HG03064 (cell line): Measurements from ENCODE around the gene FABP7.

Experiments used
- ATAC-seq: cut with Tn5 transposase; IDR thresholded peaks from one replicate; pipeline ENCODE4 v1.9.1; 2021; ENCODE audit warnings: low read depth; ENCODE audit not compliant: unreplicated experiment

The FABP7 gene

GRCh38 chr6:122792766-122793165 is 13.2 kb downstream of the FABP7 start:
- ATAC-seq, result no peak

- no peak for ATAC-seq
Observed at GRCh38 chr6:122797537-122797936, 18.0 kb downstream of the FABP7 start.

GRCh38 chr6:122798099-122798641 is 18.7 kb downstream of the FABP7 start:
- ATAC-seq, result no peak

DNA sequence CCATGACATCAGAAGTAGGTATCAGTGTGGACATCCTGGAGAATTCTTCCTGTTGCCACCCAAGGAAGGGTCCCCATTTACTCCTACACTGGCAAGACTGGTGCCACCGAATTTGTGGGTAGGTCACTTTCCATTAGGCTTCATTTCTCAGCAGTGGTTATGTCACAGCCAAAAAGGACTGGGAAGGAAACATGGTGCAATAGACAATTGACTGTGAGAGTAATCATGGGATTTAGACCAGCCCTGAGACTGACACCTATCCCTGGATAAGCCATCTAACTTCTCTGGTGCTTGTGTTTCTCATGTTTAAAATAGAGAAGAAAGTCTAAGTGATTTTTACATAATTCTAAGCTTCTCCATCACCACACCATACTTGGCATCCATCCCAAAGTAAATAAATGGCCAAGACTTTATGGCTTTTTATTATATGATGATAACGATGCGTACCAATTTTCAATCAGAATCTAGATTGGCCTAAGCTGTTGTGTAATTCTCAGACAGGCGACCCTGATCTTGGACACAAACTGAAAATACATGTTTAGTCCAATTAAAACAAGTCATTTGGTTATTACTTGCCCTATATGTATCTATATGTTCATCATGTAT is 19.7 kb downstream of the FABP7 start:
- ATAC-seq, result no peak

GRCh38 chr6:122799916-122800686 is 20.6 kb downstream of the FABP7 start:
- ATAC-seq, result no peak

- no peak for ATAC-seq
Observed at GRCh38 chr6:122800906-122801305, 21.4 kb downstream of the FABP7 start.

DNA sequence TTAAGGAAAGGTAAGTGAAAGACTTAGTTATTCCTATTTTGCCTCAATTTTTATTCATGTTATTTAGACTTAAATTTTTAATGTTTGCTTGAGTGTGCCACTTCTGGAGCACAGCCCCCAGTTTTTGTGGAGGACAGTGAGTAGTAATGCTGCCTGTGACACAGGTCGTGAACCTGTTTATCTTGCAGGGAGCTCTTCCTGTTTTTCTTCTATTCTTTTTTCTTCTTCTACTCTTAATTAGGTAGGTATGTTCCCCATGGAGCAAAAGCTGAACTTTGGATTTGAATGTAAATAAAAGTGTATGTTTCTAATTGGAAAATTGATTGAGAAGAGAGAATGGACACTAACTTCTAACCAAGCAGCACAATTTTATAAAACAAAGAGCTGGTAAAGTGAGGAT is 21.9 kb downstream of the FABP7 start:
- ATAC-seq, result no peak

DNA sequence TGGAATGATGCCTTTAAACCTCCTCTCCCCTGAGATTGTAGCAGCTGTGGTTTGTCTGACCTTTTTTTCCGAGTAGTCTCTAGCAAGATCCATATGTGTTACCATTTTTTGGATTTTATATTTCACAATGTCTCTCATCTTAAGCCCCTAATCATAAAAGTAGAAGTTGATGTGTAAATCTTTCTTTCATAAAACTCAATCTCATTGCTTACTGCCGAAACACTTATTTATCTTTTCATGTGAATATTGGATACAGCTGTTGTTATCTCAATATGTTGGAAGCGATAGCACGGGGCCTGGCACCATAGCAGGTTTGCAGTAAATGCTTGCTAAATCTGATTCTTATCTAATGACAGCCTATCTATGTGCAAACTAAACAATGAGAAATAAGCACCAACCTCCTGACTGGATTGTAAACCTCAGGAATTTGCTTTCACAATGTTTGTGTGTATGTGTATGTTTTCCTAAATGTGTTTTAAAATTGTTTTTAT is 23.7 kb downstream of the FABP7 start:
- ATAC-seq, result no peak

DNA sequence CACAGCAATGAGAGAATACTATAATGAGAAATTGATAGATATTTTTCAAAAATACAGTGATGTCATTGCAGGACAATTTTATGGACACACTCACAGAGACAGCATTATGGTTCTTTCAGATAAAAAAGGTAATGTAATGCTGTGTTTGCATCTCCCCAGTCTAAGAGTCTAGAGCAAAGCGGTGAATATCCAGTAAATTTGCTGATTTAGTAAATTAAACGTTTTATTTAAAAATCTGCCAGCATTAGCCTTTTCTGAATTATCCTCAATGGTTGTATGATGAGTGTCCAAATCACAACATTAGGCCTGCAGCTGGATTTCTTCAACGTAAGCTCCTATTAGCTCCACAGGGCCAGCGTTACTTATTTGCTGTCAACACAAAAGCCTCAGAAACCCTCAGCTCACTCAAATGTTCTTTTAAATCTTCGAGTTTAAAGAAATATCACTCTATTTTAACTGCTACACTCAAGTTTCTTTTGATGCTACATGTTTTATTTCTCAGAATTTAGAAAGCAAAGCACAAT is 25.5 kb downstream of the FABP7 start:
- ATAC-seq, result no peak

- no peak for ATAC-seq
Observed at GRCh38 chr6:122806291-122806690, 26.8 kb downstream of the FABP7 start.

DNA sequence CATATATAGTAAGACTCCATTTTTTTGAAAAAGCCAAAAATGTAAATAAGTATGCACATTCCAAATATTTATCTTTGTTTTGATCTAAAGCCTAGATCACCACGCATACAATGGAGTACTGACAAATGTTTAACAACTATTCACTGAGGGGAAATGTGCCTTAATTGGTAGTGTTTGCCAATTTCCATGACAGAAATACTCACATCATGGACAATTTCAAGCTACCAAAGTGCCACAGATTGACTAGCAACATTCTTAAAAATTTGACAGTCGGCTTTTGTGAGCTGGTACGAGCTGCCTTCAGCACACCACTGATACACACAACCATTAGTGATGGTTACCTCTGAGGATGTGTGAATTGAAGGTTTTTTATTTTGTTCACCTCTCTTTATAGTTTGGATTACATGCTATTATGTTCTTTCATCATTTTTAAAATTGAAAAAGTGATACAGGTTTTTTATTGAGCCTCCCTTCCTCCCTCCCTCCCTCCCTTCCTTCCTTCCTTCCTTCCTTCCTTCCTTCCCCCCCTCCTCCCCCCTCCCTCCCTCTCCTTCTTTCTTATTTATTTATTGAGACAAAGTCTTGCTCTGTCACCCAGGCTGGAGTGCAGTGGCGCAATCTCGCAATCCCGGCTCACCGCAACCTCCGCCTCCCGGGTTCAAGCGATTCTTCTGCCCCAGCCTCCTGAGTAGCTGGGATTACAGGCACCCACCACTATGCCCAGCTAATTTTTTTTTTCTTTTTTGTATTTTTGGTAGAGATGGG is 28.8 kb downstream of the FABP7 start:
- no peak for ATAC-seq

DNA sequence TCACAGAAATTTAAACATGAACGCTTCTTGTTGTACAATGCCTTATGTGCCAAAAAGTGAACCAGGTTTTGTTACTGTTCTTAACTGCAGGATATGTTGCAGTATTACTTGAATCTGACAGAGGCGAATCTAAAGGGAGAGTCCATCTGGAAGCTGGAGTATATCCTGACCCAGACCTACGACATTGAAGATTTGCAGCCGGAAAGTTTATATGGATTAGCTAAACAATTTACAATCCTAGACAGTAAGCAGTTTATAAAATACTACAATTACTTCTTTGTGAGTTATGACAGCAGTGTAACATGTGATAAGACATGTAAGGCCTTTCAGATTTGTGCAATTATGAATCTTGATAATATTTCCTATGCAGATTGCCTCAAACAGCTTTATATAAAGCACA is 29.5 kb downstream of the FABP7 start:
- ATAC-seq, result no peak

DNA sequence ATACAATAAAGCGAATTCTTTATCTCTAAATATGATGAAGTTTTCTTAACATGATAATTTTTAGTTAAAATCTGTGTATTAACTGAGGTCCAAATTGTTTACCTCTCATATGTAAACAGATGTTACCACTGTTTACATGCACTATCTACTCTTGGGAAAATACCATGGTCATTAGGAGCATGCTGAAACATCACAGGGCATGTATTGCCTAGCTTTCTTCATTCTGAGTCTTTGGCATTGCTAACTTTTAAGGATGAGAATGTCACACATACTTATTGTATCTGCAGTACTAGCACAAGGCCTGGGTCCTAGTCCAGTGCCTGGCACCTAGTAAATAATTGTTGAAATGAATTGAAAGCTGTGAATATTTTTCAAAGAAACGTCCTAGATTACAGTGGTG is 30.2 kb downstream of the FABP7 start:
- no peak for ATAC-seq

GRCh38 chr6:122810189-122810588 is 30.7 kb downstream of the FABP7 start:
- no peak for ATAC-seq

DNA sequence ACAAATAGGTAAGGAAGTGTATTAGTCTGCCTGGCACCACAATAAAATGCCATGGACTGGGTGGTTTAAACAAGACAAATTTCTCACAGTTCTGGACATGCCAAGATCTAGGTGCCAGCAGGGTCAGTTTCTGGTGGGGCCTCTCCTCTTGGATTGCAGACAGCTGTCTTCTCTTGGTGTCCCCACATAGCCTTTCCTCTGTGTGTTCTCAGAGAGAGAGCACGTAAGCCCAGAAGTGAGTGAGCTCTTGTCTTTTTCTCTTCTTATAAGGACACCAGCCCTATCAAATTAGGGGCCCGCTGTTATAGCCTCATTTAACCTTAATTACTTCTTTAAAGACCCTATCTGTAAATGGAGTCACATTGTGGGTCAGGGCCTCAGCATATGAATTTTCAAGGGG is 37.8 kb downstream of the FABP7 start:
- ATAC-seq, result no peak

- no peak for ATAC-seq
Observed at GRCh38 chr6:122817766-122818165, 38.2 kb downstream of the FABP7 start.

- no peak for ATAC-seq
Observed at GRCh38 chr6:122818866-122819265, 39.4 kb downstream of the FABP7 start.

DNA sequence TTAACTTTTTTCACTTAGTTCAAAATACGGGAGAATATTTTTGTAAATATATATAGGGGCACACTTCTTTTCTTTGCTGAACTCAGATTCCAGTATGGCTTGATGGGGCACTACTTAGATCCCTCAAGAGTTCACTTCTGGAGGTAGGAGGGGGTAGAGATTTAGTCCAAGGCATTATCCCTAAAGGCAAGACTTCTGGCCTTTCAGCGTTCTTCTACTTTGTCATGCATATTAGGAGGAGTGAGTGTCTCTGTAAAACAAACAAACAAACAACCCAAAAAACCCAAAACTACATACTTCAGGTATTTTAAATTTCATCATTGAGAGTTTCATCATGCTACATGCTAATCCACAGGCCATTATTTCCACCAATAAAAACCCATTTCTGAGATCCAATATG is 41.6 kb downstream of the FABP7 start:
- no peak for ATAC-seq

DNA sequence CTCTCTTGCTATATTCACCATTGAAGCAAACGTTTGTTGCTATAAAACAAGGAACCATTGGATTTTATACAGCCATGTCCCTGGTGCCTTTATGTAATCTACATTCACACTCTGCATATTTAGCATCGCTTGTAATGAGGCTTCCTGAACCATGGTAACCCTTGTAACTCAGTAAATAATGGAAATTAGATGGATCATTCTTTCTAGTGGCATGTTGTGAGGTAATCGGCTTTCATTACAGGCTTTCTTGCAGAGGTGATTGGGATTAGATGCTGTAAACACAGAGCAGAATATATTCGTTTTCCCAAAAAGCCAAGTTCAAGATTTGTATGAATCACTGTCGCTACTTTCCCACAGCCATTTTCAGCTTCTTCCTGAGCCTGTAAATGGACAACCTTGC is 45.6 kb downstream of the FABP7 start:
- ATAC-seq, result no peak

DNA sequence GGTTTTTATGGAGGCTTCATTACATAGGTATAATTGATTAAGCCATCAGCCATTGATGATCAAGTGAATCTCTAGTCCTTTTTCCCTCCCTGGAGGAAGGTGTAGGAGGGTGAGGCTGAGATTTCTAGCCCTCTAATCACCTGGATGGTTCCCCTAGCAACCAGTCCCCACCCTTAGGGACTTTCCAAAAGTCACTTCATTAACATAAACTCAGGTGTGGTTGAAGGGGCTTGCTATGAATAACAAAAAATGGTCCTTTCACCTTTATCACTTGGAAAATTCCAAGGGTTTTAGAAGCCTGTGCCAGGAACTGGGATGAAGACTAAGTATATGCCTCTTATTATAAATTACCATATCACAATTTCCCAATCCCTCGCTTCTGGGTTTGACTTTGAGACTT is 49.9 kb downstream of the FABP7 start:
- no peak for ATAC-seq

DNA sequence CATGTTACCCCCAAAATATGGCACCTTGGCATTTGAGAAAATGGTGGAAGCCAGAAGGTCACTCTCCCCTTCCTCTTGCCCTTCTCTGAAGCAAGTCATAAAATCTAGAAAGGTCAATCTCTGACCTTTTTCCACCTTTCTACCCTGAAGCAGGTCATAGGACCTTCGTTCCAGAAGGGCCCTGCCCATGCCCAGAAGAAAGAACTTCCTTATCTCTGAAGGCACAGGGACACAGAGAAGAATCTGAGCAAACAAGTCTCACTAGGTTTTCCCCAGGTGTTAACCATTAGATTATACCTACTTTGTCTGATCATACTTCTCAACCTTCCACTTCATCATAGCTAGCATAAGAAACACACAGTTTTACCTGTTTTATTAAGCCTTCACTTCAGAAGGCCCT is 52.0 kb downstream of the FABP7 start:
- no peak for ATAC-seq
